Measurements from ENCODE around the gene BEND6. TPM values are rescaled to one million over a fixed set of nuclear protein-coding genes. Genes with fewer than 3 reads are reported as not detected.

BEND6 gene
- polyA plus RNA-seq, 1 donor from 2014 or later: 8.6 TPM

- Histone ChIP-seq H3K79me2 (replicated peaks; ENCODE audit: insufficient read depth, low read length) (no peaks in the 10 kb centered on the region), H3K27ac (ENCODE audit: low read length) (no peak overlapping the region), H3K9me3 (ENCODE audit: low read length) (no peaks in the 10 kb centered on the region), H2AFZ (ENCODE audit: low read depth, low read length) (no peak overlapping the region), H3K36me3 (ENCODE audit: insufficient read depth, low read length) (no peaks in the 10 kb centered on the region), H3K9me2 (ENCODE audit: insufficient read depth, low read length) (no peaks in the 10 kb centered on the region), H3K4me3 (ENCODE audit: low read length) (no peak overlapping the region), H4K20me1 (ENCODE audit: insufficient read depth) (no peaks in the 10 kb centered on the region), H3K27me3 (ENCODE audit: insufficient read depth, low read depth, low read length) (no peaks in the 10 kb centered on the region), H3F3A (ENCODE audit: insufficient read depth, low read length, poor library complexity, severe bottlenecking) (no peaks in the 10 kb centered on the region), H3K4me2 (ENCODE audit: low read length) (no peak overlapping the region), H3K9ac (ENCODE audit: low read length) (no peak overlapping the region)
- TF ChIP-seq POLR2AphosphoS5 (IDR thresholded peaks at IDR 0.05) (no peak), REST (IDR thresholded peaks at IDR 0.05; ENCODE audit: borderline replicate concordance) (no peak)
These were observed 40.5 kb downstream of the BEND6 start for GRCh38 chr6:56995347-56995902.

GRCh38 chr6:56996401-56996800, 41.5 kb downstream of the BEND6 start:
- Histone ChIP-seq H3K9ac (ENCODE audit: low read length) (no peak overlapping the region), H3K9me2 (ENCODE audit: insufficient read depth, low read length) (no peaks in the 10 kb centered on the region)

More at GRCh38 chr6:56996401-56996800, 41.5 kb downstream of the BEND6 start:
- H3K27ac ChIP-seq (ENCODE audit: low read length): no peak overlapping the region
- H3F3A ChIP-seq (ENCODE audit: insufficient read depth, low read length, poor library complexity, severe bottlenecking): no peaks in the 10 kb centered on the region
- no peaks in the 10 kb centered on the region for H3K36me3 ChIP-seq (ENCODE audit: insufficient read depth, low read length)
- no peaks in the 10 kb centered on the region for H3K9me3 ChIP-seq (ENCODE audit: low read length)
- H3K4me3 ChIP-seq (ENCODE audit: low read length): no peak overlapping the region
- TF ChIP-seq MXI1 (conservative IDR thresholded peaks at IDR 0.05; ENCODE audit: poor library complexity, severe bottlenecking): no peak
- no peak for TF ChIP-seq EZH2 (IDR thresholded peaks at IDR 0.05; ENCODE audit: borderline replicate concordance, insufficient read depth, low read length, poor library complexity, severe bottlenecking)
- no peak for TF ChIP-seq EP300 (conservative IDR thresholded peaks at IDR 0.05; ENCODE audit: poor library complexity, severe bottlenecking)
- TF ChIP-seq CTCF (IDR thresholded peaks at IDR 0.05; ENCODE audit: poor library complexity, severe bottlenecking): no peak
- no peak for TF ChIP-seq SMC3 (conservative IDR thresholded peaks at IDR 0.05; ENCODE audit: poor library complexity)
- TF ChIP-seq REST (IDR thresholded peaks at IDR 0.05; ENCODE audit: borderline replicate concordance): no peak
- TF ChIP-seq TAF1 (IDR thresholded peaks at IDR 0.05; ENCODE audit: low read depth): no peak
- TF ChIP-seq POLR2AphosphoS5 (IDR thresholded peaks at IDR 0.05): no peak
- TF ChIP-seq RAD21 (conservative IDR thresholded peaks at IDR 0.05): no peak
- H3K79me2 ChIP-seq (replicated peaks; ENCODE audit: insufficient read depth, low read length): no peaks in the 10 kb centered on the region
- no peak overlapping the region for H2AFZ ChIP-seq (ENCODE audit: low read depth, low read length)
- H3K4me2 ChIP-seq (ENCODE audit: low read length): no peak overlapping the region
- no peaks in the 10 kb centered on the region for H3K27me3 ChIP-seq (ENCODE audit: insufficient read depth, low read depth, low read length)
- H4K20me1 ChIP-seq (ENCODE audit: insufficient read depth): no peaks in the 10 kb centered on the region

Data from neural cell (in vitro differentiated cells).